ENCODE results near the gene OR8K5. TPM values are rescaled to one million over a fixed set of nuclear protein-coding genes. Genes with fewer than 3 reads are reported as not detected.

OR8K5 gene
- total RNA-seq, 1 experiment from 2014 or later: not detected

GRCh38 chr11:56207790-56208189, 47.7 kb upstream of the OR8K5 start:
- intact Hi-C loops (cut with micrococcal nuclease): no loop called here
- RAD21 ChIA-PET (ENCODE audit: low non-redundant PET in 1 of 2, low total read pairs in 2 of 2, uncharacterized antibody in 2 of 2, unreplicated experiment in 2 of 2): no interaction called here

GRCh38 chr11:56197367-56197766, 37.2 kb upstream of the OR8K5 start:
- Histone ChIP-seq H3K79me2 (ENCODE audit: insufficient read depth, low read length) (no peaks in the 10 kb centered on the region), H3K4me1 (ENCODE audit: control insufficient read depth in 1 of 2, insufficient read depth in 2 of 2, low read length in 2 of 2) (no peaks in the 10 kb centered on the region), H3K36me3 (ENCODE audit: control insufficient read depth in 1 of 2, insufficient read depth in 2 of 2, low read length in 2 of 2) (no peaks in the 10 kb centered on the region), H4K20me1 (ENCODE audit: insufficient read depth) (no peaks in the 10 kb centered on the region), H3K9ac (ENCODE audit: low read length) (no peak overlapping the region), H3K9me3 (ENCODE audit: control insufficient read depth in 1 of 2, insufficient read depth in 1 of 2, low read depth in 1 of 2, low read length in 2 of 2) (peaks cover 5 to 19% of the 10 kb centered on the region in 2 experiments; a peak in 2 of 4 replicates), H3K27me3 (ENCODE audit: insufficient read depth, low read length) (no peaks in the 10 kb centered on the region), H3K4me3 (replicated peaks in 1 of 2; ENCODE audit: low read depth in 1 of 2, low read length in 2 of 2) (no peak overlapping the region), H2AFZ (ENCODE audit: low read depth, low read length, poor library complexity, severe bottlenecking) (no peak overlapping the region), H3K27ac (ENCODE audit: low read depth, low read length) (no peak overlapping the region), H3K9me2 (ENCODE audit: insufficient read depth) (no peaks in the 10 kb centered on the region), H3K4me2 (ENCODE audit: low read length) (no peak overlapping the region)
- BruUV-seq (replicated peaks): no TSS peak
- no peak for DNase-seq (ENCODE audit: low read depth, low spot score)
- POLR2A ChIA-PET: no interaction called here
- CTCF ChIA-PET: no interaction called here
- RAD21 ChIA-PET (ENCODE audit: low non-redundant PET in 1 of 2, low total read pairs in 2 of 2, uncharacterized antibody in 2 of 2, unreplicated experiment in 2 of 2): no interaction called here
- no peak for TF ChIP-seq JUND (IDR thresholded peaks at IDR 0.05)
- no peak for TF ChIP-seq EZH2phosphoT487 (IDR thresholded peaks at IDR 0.05; ENCODE audit: borderline replicate concordance)
- no peak for TF ChIP-seq CBX3 (IDR thresholded peaks at IDR 0.05; ENCODE audit: low read depth)
- no peak for TF ChIP-seq RAD21 (IDR thresholded peaks at IDR 0.05; ENCODE audit: low read depth)
- TF ChIP-seq TCF7L2 (IDR thresholded peaks at IDR 0.05; ENCODE audit: borderline replicate concordance, extremely low read depth, insufficient read depth, insufficient read length): no peak
- no peak for TF ChIP-seq ELF1 (IDR thresholded peaks at IDR 0.05; ENCODE audit: borderline replicate concordance, low read depth)
- no peak for TF ChIP-seq SRF (IDR thresholded peaks at IDR 0.05; ENCODE audit: low read depth)
- no peak for TF ChIP-seq ZBTB33 (IDR thresholded peaks at IDR 0.05; ENCODE audit: extremely low read depth, insufficient replicate concordance, low read length)
- TF ChIP-seq EGR1 (IDR thresholded peaks at IDR 0.05; ENCODE audit: low read depth): no peak
- no peak for TF ChIP-seq EZH2 (IDR thresholded peaks at IDR 0.05)
- no peak for TF ChIP-seq POLR2A (IDR thresholded peaks at IDR 0.05; ENCODE audit: borderline replicate concordance, extremely low read depth, insufficient read depth, insufficient read length)
- TF ChIP-seq FOSL1 (IDR thresholded peaks at IDR 0.05; ENCODE audit: low read depth): no peak
- TF ChIP-seq SP1 (IDR thresholded peaks at IDR 0.05; ENCODE audit: low read depth): no peak
- TF ChIP-seq POLR2AphosphoS5 (IDR thresholded peaks at IDR 0.05; ENCODE audit: low read depth, low read length): no peak
- no peak for TF ChIP-seq CEBPB (IDR thresholded peaks at IDR 0.05; ENCODE audit: low read depth)
- no peak for TF ChIP-seq MAX (IDR thresholded peaks at IDR 0.05)
- TF ChIP-seq YY1 (IDR thresholded peaks at IDR 0.05; ENCODE audit: extremely low read depth, insufficient replicate concordance, low read depth, low read length): no peak
- no peak for TF ChIP-seq SIN3A (IDR thresholded peaks at IDR 0.05; ENCODE audit: low read depth)
- TF ChIP-seq ATF3 (IDR thresholded peaks at IDR 0.05): no peak
- intact Hi-C loops (cut with micrococcal nuclease): no loop called here
- ATAC-seq: no peak

More at GRCh38 chr11:56207790-56208189, 47.7 kb upstream of the OR8K5 start:
- DNase-seq (ENCODE audit: low read depth, low spot score) (no peak), ATAC-seq (no peak)
- H2AFZ ChIP-seq (ENCODE audit: low read depth, low read length, poor library complexity, severe bottlenecking): no peak overlapping the region
- H3K9me2 ChIP-seq (ENCODE audit: insufficient read depth): no peaks in the 10 kb centered on the region
- no peaks in the 10 kb centered on the region for H4K20me1 ChIP-seq (ENCODE audit: insufficient read depth)
- no peak overlapping the region for H3K4me3 ChIP-seq (replicated peaks in 1 of 2; ENCODE audit: low read depth in 1 of 2, low read length in 2 of 2)
- no peak overlapping the region for H3K4me2 ChIP-seq (ENCODE audit: low read length)
- no peaks in the 10 kb centered on the region for H3K27me3 ChIP-seq (ENCODE audit: insufficient read depth, low read length)
- H3K79me2 ChIP-seq (ENCODE audit: insufficient read depth, low read length): no peaks in the 10 kb centered on the region
- ChIA-PET CTCF (no interaction called here), POLR2A (no interaction called here)
- no peaks in the 10 kb centered on the region for H3K36me3 ChIP-seq (ENCODE audit: control insufficient read depth in 1 of 2, insufficient read depth in 2 of 2, low read length in 2 of 2)
- H3K4me1 ChIP-seq (ENCODE audit: control insufficient read depth in 1 of 2, insufficient read depth in 2 of 2, low read length in 2 of 2): no peaks in the 10 kb centered on the region
- H3K9ac ChIP-seq (ENCODE audit: low read length): no peak overlapping the region
- peaks cover 13 to 14% of the 10 kb centered on the region in 2 experiments; a peak in 3 of 4 replicates for H3K9me3 ChIP-seq (ENCODE audit: control insufficient read depth in 1 of 2, insufficient read depth in 1 of 2, low read depth in 1 of 2, low read length in 2 of 2)
- no peak for TF ChIP-seq SRF (IDR thresholded peaks at IDR 0.05; ENCODE audit: low read depth)
- no peak for TF ChIP-seq ZFX (IDR thresholded peaks at IDR 0.05)
- no peak for TF ChIP-seq POLR2A (IDR thresholded peaks at IDR 0.05; ENCODE audit: borderline replicate concordance, extremely low read depth, insufficient read depth, insufficient read length)
- TF ChIP-seq EZH2phosphoT487 (IDR thresholded peaks at IDR 0.05; ENCODE audit: borderline replicate concordance): no peak
- no peak for TF ChIP-seq SP1 (IDR thresholded peaks at IDR 0.05; ENCODE audit: low read depth)
- TF ChIP-seq FOSL1 (IDR thresholded peaks at IDR 0.05; ENCODE audit: low read depth): no peak
- TF ChIP-seq JUND (IDR thresholded peaks at IDR 0.05): no peak
- BruUV-seq (replicated peaks): no TSS peak
- H3K27ac ChIP-seq (ENCODE audit: low read depth, low read length): no peak overlapping the region

Data from HCT116 (cell line).